ENCODE measurements around the gene CLDN7.

DNA sequence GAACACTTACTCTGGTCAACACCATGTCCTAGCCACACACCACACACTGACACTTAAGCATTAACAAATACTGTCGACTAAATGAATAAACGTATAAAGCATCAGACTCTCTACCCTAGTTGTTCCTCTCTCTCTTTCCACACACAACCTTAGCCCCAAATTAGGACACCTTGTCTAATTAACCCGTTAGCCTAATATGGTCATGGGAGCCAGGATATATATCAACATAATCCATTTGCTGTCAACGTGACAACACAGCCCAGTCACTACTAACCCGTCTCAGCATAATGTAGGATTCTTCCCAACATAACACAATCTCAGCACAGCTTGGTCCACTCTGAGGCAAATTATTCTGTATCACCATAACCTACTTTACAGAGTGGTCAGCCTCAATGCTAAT is 30.2 kb downstream of the CLDN7 start:
- TF ChIP-seq RAD21 (IDR thresholded peaks at IDR 0.05) (no peak), JUND (IDR thresholded peaks at IDR 0.05) (no peak), TAF1 (conservative IDR thresholded peaks at IDR 0.05) (no peak), HNF4A (conservative IDR thresholded peaks at IDR 0.05) (no peak), FOXA2 (IDR thresholded peaks at IDR 0.05) (no peak), YY1 (IDR thresholded peaks at IDR 0.05) (no peak)
- TF ChIP-seq, protein P1, sequence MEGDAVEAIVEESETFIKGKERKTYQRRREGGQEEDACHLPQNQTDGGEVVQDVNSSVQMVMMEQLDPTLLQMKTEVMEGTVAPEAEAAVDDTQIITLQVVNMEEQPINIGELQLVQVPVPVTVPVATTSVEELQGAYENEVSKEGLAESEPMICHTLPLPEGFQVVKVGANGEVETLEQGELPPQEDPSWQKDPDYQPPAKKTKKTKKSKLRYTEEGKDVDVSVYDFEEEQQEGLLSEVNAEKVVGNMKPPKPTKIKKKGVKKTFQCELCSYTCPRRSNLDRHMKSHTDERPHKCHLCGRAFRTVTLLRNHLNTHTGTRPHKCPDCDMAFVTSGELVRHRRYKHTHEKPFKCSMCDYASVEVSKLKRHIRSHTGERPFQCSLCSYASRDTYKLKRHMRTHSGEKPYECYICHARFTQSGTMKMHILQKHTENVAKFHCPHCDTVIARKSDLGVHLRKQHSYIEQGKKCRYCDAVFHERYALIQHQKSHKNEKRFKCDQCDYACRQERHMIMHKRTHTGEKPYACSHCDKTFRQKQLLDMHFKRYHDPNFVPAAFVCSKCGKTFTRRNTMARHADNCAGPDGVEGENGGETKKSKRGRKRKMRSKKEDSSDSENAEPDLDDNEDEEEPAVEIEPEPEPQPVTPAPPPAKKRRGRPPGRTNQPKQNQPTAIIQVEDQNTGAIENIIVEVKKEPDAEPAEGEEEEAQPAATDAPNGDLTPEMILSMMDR (IDR thresholded peaks at IDR 0.05; ENCODE audit: low read depth, low read length, missing input control) = no peak
- TF ChIP-seq, protein P2, sequence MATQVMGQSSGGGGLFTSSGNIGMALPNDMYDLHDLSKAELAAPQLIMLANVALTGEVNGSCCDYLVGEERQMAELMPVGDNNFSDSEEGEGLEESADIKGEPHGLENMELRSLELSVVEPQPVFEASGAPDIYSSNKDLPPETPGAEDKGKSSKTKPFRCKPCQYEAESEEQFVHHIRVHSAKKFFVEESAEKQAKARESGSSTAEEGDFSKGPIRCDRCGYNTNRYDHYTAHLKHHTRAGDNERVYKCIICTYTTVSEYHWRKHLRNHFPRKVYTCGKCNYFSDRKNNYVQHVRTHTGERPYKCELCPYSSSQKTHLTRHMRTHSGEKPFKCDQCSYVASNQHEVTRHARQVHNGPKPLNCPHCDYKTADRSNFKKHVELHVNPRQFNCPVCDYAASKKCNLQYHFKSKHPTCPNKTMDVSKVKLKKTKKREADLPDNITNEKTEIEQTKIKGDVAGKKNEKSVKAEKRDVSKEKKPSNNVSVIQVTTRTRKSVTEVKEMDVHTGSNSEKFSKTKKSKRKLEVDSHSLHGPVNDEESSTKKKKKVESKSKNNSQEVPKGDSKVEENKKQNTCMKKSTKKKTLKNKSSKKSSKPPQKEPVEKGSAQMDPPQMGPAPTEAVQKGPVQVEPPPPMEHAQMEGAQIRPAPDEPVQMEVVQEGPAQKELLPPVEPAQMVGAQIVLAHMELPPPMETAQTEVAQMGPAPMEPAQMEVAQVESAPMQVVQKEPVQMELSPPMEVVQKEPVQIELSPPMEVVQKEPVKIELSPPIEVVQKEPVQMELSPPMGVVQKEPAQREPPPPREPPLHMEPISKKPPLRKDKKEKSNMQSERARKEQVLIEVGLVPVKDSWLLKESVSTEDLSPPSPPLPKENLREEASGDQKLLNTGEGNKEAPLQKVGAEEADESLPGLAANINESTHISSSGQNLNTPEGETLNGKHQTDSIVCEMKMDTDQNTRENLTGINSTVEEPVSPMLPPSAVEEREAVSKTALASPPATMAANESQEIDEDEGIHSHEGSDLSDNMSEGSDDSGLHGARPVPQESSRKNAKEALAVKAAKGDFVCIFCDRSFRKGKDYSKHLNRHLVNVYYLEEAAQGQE (IDR thresholded peaks at IDR 0.05) = no peak
- TF ChIP-seq, protein P3, sequence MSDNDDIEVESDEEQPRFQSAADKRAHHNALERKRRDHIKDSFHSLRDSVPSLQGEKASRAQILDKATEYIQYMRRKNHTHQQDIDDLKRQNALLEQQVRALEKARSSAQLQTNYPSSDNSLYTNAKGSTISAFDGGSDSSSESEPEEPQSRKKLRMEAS (IDR thresholded peaks at IDR 0.05) = no peak
- TF ChIP-seq, protein P4, sequence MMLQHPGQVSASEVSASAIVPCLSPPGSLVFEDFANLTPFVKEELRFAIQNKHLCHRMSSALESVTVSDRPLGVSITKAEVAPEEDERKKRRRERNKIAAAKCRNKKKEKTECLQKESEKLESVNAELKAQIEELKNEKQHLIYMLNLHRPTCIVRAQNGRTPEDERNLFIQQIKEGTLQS (IDR thresholded peaks at IDR 0.05) = no peak

Measured in liver (tissue), 3 donors.